MCF 10A (cell line): Measurements from ENCODE around the gene RAC2. TPM values are rescaled to one million over a fixed set of nuclear protein-coding genes. Genes with fewer than 3 reads are reported as not detected.

ENCODE experiments used
- BruUV-seq: library from RNA; stranded (reverse); fragments of 400-500 nt; replicated peaks from 2 replicates; lab custom pipeline; 2021; lab: Mats Ljungman, UMichigan
- CTCF ChIA-PET: fragments of 300-600 bp; sonication (Branson Sonifier 250); formaldehyde crosslinking; extraction: SDS; loops from one replicate; lab custom pipeline; 2021; ENCODE audit warnings: antibody characterized with exemption, inconsistent platforms; lab: Yijun Ruan, JAX
- POLR2A ChIA-PET: fragments of 300-600, 350-650 bp; sonication (Branson Sonifier 250); formaldehyde crosslinking; extraction: SDS; loops from one replicate; lab custom pipeline; 2020; ENCODE audit warnings: antibody characterized with exemption, inconsistent platforms; lab: Yijun Ruan, JAX
- DNase-seq: peaks from one replicate; pipeline ENCODE4 v3.0.0-alpha.2; 2018; ENCODE audit not compliant: unreplicated experiment
- H3K27ac Mint-ChIP-seq: one replicate; pipeline ENCODE4 v1.8.0; 2022; ENCODE audit warnings: mild to moderate bottlenecking, low read depth, mixed read lengths; ENCODE audit not compliant: unreplicated experiment
- H3K27me3 Mint-ChIP-seq: one replicate; pipeline ENCODE4 v1.8.0; 2022; ENCODE audit warnings: mixed read lengths; ENCODE audit not compliant: insufficient read depth, unreplicated experiment
- H3K36me3 Mint-ChIP-seq: one replicate; pipeline ENCODE4 v1.8.0; 2022; ENCODE audit warnings: mild to moderate bottlenecking, moderate library complexity, mixed read lengths; ENCODE audit not compliant: insufficient read depth, unreplicated experiment
- H3K4me1 Mint-ChIP-seq: one replicate; pipeline ENCODE4 v1.8.0; 2022; ENCODE audit warnings: mixed read lengths; ENCODE audit not compliant: insufficient read depth, unreplicated experiment
- H3K4me3 Mint-ChIP-seq: one replicate; pipeline ENCODE4 v1.8.0; 2022; ENCODE audit warnings: mild to moderate bottlenecking, moderate library complexity, mixed read lengths; ENCODE audit not compliant: unreplicated experiment
- H3K9me3 Mint-ChIP-seq: one replicate; pipeline ENCODE4 v1.8.0; 2022; ENCODE audit warnings: mixed read lengths; ENCODE audit not compliant: unreplicated experiment
- intact Hi-C: fragments of 100-400 bp; cut with micrococcal nuclease; formaldehyde crosslinking; loops from 2 replicates; pipeline ENCODE4 v1.14.1; 2022
- total RNA-seq: library from RNA; stranded (reverse); gene quantifications from 2 replicates; pipeline ENCODE4 v1.2.3, GENCODE V29; 2022
- TF ChIP-seq, protein P1 (sequence below): fragments of 200-600 bp; IDR thresholded peaks from one replicate; pipeline ENCODE4 v1.8.0; 2022; ENCODE audit warnings: antibody characterized with exemption, mild to moderate bottlenecking; ENCODE audit not compliant: unreplicated experiment

RAC2 gene
- total RNA-seq, 1 experiment from 2014 or later = 42.4 TPM

DNA sequence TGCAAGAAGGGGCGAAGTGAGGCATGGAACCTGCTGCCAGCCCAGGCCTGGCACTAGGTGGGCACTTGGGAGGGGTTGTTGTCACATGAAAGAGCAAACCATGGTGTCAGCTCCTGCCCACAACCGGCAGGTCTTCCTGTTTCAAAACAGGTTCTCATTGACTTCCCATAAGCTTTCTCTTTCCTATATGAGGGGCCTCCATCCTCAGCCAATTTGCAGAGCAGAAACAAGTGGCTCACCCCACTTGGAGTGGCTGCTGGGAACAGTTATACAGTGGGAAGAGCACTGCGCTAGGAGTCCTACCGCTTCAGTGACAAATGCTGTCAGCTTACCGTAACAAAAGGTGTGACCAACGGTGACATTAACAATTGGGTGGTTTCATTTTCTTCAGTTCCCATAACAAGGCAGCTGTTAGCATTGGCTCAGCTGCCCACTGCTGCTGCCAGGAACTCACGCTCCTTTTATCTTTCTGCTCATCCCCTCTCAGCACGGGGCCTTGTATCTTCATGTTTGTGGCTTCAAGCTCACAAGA lies 21.6 kb downstream of the RAC2 start:
- no peak for DNase-seq
- Mint-ChIP-seq H3K27ac (no peak overlapping the region), H3K4me3 (no peak overlapping the region), H3K27me3 (peaks cover 23% of the 10 kb centered on the region), H3K4me1 (no peaks in the 10 kb centered on the region), H3K36me3 (peaks cover 15% of the 10 kb centered on the region), H3K9me3 (no peaks in the 10 kb centered on the region)
- TF ChIP-seq, protein P1, sequence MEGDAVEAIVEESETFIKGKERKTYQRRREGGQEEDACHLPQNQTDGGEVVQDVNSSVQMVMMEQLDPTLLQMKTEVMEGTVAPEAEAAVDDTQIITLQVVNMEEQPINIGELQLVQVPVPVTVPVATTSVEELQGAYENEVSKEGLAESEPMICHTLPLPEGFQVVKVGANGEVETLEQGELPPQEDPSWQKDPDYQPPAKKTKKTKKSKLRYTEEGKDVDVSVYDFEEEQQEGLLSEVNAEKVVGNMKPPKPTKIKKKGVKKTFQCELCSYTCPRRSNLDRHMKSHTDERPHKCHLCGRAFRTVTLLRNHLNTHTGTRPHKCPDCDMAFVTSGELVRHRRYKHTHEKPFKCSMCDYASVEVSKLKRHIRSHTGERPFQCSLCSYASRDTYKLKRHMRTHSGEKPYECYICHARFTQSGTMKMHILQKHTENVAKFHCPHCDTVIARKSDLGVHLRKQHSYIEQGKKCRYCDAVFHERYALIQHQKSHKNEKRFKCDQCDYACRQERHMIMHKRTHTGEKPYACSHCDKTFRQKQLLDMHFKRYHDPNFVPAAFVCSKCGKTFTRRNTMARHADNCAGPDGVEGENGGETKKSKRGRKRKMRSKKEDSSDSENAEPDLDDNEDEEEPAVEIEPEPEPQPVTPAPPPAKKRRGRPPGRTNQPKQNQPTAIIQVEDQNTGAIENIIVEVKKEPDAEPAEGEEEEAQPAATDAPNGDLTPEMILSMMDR = no peak
- BruUV-seq = no TSS peak
- ChIA-PET POLR2A (no interaction called here), CTCF (interaction anchor here (0.7 kb wide), 2 partner anchors 55 to 56 kb away, joined by 3 read pairs; no protein-coding TSS in a partner anchor)
- intact Hi-C loops = no loop called here

DNA sequence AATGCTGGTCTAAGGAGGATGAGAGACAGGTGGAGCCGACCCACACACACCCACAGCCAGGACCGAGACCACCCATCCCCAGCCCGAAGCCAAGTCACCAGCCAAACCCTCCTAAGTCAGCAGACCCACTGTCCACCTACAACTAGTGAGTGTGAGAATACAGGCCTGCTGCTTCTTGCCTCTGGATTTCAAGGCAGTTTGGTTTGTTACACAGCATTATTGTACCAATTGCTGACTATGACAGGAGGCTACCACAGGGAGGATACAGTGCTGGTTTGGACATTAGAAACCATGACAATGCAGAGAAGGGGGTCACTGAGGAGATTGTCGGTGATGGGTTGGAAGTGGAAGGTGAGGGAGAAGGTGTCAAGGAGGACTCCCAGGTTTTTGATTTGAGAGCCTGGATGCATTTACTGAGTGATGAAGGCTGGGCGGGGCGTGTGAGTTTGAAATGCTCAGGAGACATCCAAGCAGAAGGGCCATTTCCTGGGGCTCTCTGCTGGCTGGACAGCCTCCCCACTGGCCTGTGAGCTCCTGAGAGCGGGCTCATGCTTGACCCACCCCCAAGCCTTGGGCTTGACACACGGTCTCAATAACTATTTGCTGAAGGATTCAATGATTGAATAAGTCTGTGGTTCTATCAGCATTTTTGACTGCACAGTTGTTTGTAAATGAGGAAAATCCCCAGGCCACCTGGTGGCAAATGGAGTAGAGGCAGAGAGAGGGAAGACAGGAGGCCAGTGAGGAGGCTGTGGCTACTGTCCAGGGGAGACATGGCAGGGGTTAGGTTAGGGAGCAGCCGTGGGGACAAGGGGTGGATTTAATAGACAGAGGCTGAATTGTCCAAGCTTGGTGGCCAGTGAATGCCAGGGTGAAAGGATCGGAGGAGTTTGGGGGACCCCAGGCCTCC lies 22.4 kb downstream of the RAC2 start:
- intact Hi-C loops = no loop called here
- CTCF ChIA-PET = interaction anchor here (0.7 kb wide), 2 partner anchors 55 to 57 kb away, joined by 3 read pairs; no protein-coding TSS in a partner anchor
- no TSS peak for BruUV-seq

DNA sequence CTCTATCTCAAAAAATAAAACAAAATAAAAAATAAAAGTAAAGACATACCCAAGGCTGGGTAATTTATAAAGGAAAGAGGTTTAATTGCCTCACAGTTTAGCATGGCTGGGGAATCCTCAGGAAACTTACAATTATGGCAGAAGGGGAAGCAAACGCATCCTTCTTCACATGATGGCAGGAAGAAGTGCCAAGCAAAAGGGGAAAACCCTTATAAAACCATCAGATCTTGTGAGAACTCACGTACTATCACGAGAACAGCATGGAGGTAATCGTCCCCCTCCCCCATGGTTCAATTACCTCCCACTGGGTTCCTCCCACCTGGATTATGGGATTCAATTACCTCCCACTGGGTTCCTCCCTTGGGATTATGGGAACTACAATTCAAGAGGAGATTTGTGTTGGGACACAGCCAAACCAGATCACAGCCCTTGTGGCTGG lies 23.5 kb downstream of the RAC2 start:
- no peak overlapping the region for H3K27ac Mint-ChIP-seq
- H3K36me3 Mint-ChIP-seq = peaks cover 11% of the 10 kb centered on the region
- intact Hi-C loops = no loop called here
- POLR2A ChIA-PET = no interaction called here
- CTCF ChIA-PET = no interaction called here
- TF ChIP-seq, protein P1 = no peak
- peaks cover 36% of the 10 kb centered on the region for H3K27me3 Mint-ChIP-seq
- no TSS peak for BruUV-seq
- H3K4me3 Mint-ChIP-seq = no peak overlapping the region
- DNase-seq = no peak
- H3K9me3 Mint-ChIP-seq = no peaks in the 10 kb centered on the region
- no peaks in the 10 kb centered on the region for H3K4me1 Mint-ChIP-seq

More for the DNA sequence above, 22.4 kb downstream of the RAC2 start:
- H3K9me3 Mint-ChIP-seq = no peaks in the 10 kb centered on the region
- POLR2A ChIA-PET = no interaction called here
- DNase-seq = no peak
- TF ChIP-seq, protein P1 = no peak
- no peak overlapping the region for H3K4me3 Mint-ChIP-seq
- no peak overlapping the region for H3K27ac Mint-ChIP-seq
- H3K36me3 Mint-ChIP-seq = peaks cover 13% of the 10 kb centered on the region
- H3K27me3 Mint-ChIP-seq = peaks cover 26% of the 10 kb centered on the region
- H3K4me1 Mint-ChIP-seq = no peaks in the 10 kb centered on the region

DNA sequence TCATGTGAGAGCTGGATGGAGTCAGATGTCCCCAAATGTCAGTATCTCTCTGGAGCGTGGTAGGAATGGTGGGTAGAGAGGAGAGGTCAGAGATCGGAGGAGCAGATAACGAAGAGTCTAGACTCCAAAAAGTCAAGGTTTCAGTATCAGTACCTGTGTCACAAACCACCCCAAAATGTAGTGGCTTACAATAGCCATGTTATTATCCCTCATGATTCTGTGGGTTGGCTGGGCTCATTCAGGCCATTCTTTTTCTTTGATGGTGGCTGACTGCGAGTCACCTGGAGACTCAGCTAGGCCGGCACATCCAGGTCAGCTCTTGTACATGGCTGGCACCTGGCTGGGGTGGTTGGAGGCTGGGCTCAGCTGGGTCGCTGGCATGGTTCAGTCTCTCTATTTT lies 24.5 kb downstream of the RAC2 start:
- peaks cover 7% of the 10 kb centered on the region for H3K36me3 Mint-ChIP-seq
- no peaks in the 10 kb centered on the region for H3K9me3 Mint-ChIP-seq
- H3K27ac Mint-ChIP-seq = no peak overlapping the region
- intact Hi-C loops = no loop called here
- BruUV-seq = no TSS peak
- H3K4me3 Mint-ChIP-seq = no peak overlapping the region
- no peaks in the 10 kb centered on the region for H3K4me1 Mint-ChIP-seq
- no peak for DNase-seq
- TF ChIP-seq, protein P1 = no peak
- ChIA-PET POLR2A (no interaction called here), CTCF (interaction anchor here (0.6 to 0.7 kb wide), 2 partner anchors 239 to 363 kb away, joined by 3 read pairs; no protein-coding TSS in a partner anchor)
- peaks cover 36% of the 10 kb centered on the region for H3K27me3 Mint-ChIP-seq
